ENCODE results near the gene TNFSF15.

DNA sequence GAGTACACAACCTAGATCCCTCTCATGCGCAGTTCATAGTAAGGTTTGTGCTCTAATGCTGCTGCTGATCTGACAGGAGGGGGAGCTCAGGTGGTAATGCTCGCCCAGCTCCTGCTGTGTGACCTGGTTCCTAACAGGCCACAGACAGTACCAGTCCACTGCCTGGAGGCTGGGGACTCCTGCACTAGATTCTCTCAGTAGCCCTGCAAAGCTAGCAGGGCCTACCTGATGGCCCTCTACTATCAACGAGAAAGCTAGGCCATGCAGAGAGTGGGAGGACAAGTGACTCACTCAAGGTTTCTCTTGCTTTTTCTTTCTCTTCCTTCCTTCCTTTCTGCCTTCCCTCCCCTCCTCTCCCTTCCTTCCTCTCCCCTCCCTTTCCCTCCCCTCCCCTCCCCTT lies 68.7 kb downstream of the TNFSF15 start:
- TF ChIP-seq, protein P1, sequence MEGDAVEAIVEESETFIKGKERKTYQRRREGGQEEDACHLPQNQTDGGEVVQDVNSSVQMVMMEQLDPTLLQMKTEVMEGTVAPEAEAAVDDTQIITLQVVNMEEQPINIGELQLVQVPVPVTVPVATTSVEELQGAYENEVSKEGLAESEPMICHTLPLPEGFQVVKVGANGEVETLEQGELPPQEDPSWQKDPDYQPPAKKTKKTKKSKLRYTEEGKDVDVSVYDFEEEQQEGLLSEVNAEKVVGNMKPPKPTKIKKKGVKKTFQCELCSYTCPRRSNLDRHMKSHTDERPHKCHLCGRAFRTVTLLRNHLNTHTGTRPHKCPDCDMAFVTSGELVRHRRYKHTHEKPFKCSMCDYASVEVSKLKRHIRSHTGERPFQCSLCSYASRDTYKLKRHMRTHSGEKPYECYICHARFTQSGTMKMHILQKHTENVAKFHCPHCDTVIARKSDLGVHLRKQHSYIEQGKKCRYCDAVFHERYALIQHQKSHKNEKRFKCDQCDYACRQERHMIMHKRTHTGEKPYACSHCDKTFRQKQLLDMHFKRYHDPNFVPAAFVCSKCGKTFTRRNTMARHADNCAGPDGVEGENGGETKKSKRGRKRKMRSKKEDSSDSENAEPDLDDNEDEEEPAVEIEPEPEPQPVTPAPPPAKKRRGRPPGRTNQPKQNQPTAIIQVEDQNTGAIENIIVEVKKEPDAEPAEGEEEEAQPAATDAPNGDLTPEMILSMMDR (IDR thresholded peaks at IDR 0.05 in 4 of 5, conservative IDR thresholded peaks at IDR 0.05 in 1 of 5): no peak
- no peak for TF ChIP-seq POLR2A (IDR thresholded peaks at IDR 0.05)
